HG03575 (cell line): ENCODE data around the gene MAGEB3.
"Not testable (repeated sequence)": the region's sequence is repeated elsewhere in the genome, so short reads cannot be mapped to it uniquely, and the experiment has no call there.

Experiments used
- ATAC-seq: cut with Tn5 transposase; IDR thresholded peaks from one replicate; pipeline ENCODE4 v1.9.1; 2021; ENCODE audit not compliant: unreplicated experiment, insufficient number of reproducible peaks, low FRiP score; ENCODE audit errors: extremely low read depth

Gene MAGEB3

GRCh38 chrX:30230395-30230794 is at the start of gene MAGEB3:
MAGEB3 (plus strand) TSS chrX:30230657; CDS start chrX:30235925, 5,268 bp downstream.
- ATAC-seq: no peak

- ATAC-seq: no peak
Observed at GRCh38 chrX:30181353-30181752, 49.1 kb upstream of the MAGEB3 start.

GRCh38 chrX:30183554-30183953 is 46.9 kb upstream of the MAGEB3 start:
- ATAC-seq: no peak

- ATAC-seq: no peak
Observed at GRCh38 chrX:30190426-30190825, 40.0 kb upstream of the MAGEB3 start.

- not testable (repeated sequence) for ATAC-seq
Observed at GRCh38 chrX:30193910-30194309, 36.5 kb upstream of the MAGEB3 start.

- no peak for ATAC-seq
Observed at GRCh38 chrX:30196322-30196721, 34.1 kb upstream of the MAGEB3 start.

- no peak for ATAC-seq
Observed at GRCh38 chrX:30212172-30212571, 18.3 kb upstream of the MAGEB3 start.

GRCh38 chrX:30215357-30215843 is 15.1 kb upstream of the MAGEB3 start, which contains the start of gene MAGEB2:
MAGEB2 (plus strand) TSS chrX:30215563; CDS start chrX:30218581, 3,018 bp downstream.
- no peak for ATAC-seq

GRCh38 chrX:30217465-30217864 is 13.0 kb upstream of the MAGEB3 start:
- no peak for ATAC-seq

GRCh38 chrX:30219372-30219771 is 11.1 kb upstream of the MAGEB3 start:
- ATAC-seq: no peak

GRCh38 chrX:30220661-30221060 is 9.8 kb upstream of the MAGEB3 start:
- ATAC-seq: no peak

- no peak for ATAC-seq
Observed at GRCh38 chrX:30224536-30224935, 5.9 kb upstream of the MAGEB3 start.

- ATAC-seq: no peak
Observed at GRCh38 chrX:30228526-30228925, 1.9 kb upstream of the MAGEB3 start.

- ATAC-seq: no peak
Observed at GRCh38 chrX:30241724-30242415, 11.4 kb downstream of the MAGEB3 start, which contains the start of gene MAGEB4. MAGEB4 (plus strand) TSS chrX:30242000; CDS start chrX:30242136, 136 bp downstream.

GRCh38 chrX:30246769-30247489 is 16.5 kb downstream of the MAGEB3 start, which contains the start of gene MAGEB1:
MAGEB1 (plus strand) TSS chrX:30247146; CDS start chrX:30250494, 3,348 bp downstream.
- ATAC-seq: no peak

- ATAC-seq: no peak
Observed at GRCh38 chrX:30248854-30249253, 18.4 kb downstream of the MAGEB3 start.

GRCh38 chrX:30253257-30253656 is 22.8 kb downstream of the MAGEB3 start:
- ATAC-seq: peak; percentile 57

GRCh38 chrX:30259927-30260326 is 29.5 kb downstream of the MAGEB3 start:
- ATAC-seq: no peak

- ATAC-seq: no peak
Observed at GRCh38 chrX:30261012-30261411, 30.6 kb downstream of the MAGEB3 start.

- ATAC-seq: no peak
Observed at GRCh38 chrX:30262763-30263162, 32.3 kb downstream of the MAGEB3 start.
